Measurements from ENCODE around the gene HSP90B1. TPM values are rescaled to one million over a fixed set of nuclear protein-coding genes. Genes with fewer than 3 reads are reported as not detected.
A peak's percentile ranks its signal among the peaks of the same experiment; 100 is the strongest.

Gene HSP90B1
- total RNA-seq, 4 donors from 2014 or later: 206 to 319 (median 209) TPM

DNA sequence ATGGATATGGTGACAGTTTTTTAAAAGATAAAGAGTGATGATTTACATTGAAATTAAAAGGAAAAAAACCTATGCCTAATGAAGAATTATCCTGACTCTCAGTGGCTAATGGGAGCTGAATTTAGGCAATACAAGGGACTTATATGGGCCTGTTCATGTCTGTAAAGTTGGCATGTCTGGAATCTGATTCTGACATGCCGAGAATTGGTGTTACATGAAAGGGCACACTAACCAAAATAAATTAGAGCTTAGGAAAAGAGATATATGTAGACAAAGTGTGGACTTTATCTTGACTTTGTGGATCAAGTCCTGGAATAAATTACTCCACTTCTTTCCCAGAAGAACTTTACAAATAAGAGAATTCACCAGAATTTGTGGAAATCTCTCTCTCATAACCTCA lies 36.5 kb downstream of the HSP90B1 start:
- 4 to 13% methylated on average over 1 of the region's 1 CpG for WGBS, 2 donors
- no peak for DNase-seq
- peaks cover 20 to 68% (median 37%) of the 10 kb centered on the region in 3 donors for H3K4me1 ChIP-seq

DNA sequence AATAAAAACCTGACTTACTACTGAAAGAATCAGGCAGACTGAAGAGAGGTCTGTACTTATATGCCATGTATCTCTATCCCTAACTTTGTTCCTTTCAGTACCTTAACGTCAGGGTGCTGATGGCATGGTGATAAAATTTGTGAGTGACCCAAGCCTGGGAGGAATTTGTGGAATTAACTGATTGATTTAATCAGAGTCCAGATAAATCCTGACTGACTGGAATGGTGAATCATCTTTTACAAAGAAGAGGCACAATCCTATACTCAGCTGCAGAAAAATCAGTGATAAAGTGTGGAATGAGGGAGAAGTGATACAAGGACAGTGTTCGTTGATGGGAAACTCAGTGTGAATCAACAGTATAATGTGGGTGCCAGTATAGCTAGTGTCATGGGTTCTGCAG lies 39.2 kb downstream of the HSP90B1 start:
- Histone ChIP-seq H3K9me3 (no peaks in the 10 kb centered on the region), H3K4me1 (peaks cover 17 to 70% (median 33%) of the 10 kb centered on the region in 3 donors), H3K36me3 (peaks cover 0 to 7% (median 0%) of the 10 kb centered on the region in 3 donors), H3K27ac (no peak overlapping the region), H3K4me3 (no peak overlapping the region), H3K27me3 (no peaks in the 10 kb centered on the region)
- TF ChIP-seq POLR2A (IDR thresholded peaks at IDR 0.05): no peak
- TF ChIP-seq CTCF (IDR thresholded peaks at IDR 0.05): no peak
- DNase-seq: no peak
- intact Hi-C loops (cut with DNase I): no loop called here
- WGBS, 2 donors: 62 to 63% methylated on average over 2 of the region's 2 CpGs

More for the DNA sequence above, 36.5 kb downstream of the HSP90B1 start:
- no peak for TF ChIP-seq POLR2A (IDR thresholded peaks at IDR 0.05)
- TF ChIP-seq CTCF (IDR thresholded peaks at IDR 0.05): no peak
- Histone ChIP-seq H3K9me3 (no peaks in the 10 kb centered on the region), H3K4me3 (peak overlapping the region; percentile 79 to 92 (median 87)), H3K36me3 (peaks cover 0 to 7% (median 0%) of the 10 kb centered on the region in 3 donors), H3K27me3 (no peaks in the 10 kb centered on the region), H3K27ac (peak overlapping the region in 3 of 4 donors; percentile 95 to 98 (median 95))
- intact Hi-C loops (cut with DNase I): no loop called here

- DNase-seq: no peak
- TF ChIP-seq POLR2A (IDR thresholded peaks at IDR 0.05) (no peak), CTCF (IDR thresholded peaks at IDR 0.05) (no peak)
- 65 to 77% methylated on average over 2 of the region's 2 CpGs for WGBS, 2 donors
Observed at GRCh38 chr12:103973909-103974308, 43.7 kb downstream of the HSP90B1 start.

GRCh38 chr12:103975368-103975767 lies 45.2 kb downstream of the HSP90B1 start:
- no peak overlapping the region for H3K4me3 ChIP-seq
- no peak for TF ChIP-seq POLR2A (IDR thresholded peaks at IDR 0.05)
- TF ChIP-seq CTCF (IDR thresholded peaks at IDR 0.05): no peak
- H3K27ac ChIP-seq: no peak overlapping the region
- no peaks in the 10 kb centered on the region for H3K27me3 ChIP-seq
- intact Hi-C loops (cut with DNase I): no loop called here
- H3K36me3 ChIP-seq: peaks cover 0 to 45% (median 0%) of the 10 kb centered on the region in 3 donors
- 81 to 94% methylated on average over 2 of the region's 2 CpGs for WGBS, 2 donors
- H3K4me1 ChIP-seq: peaks cover 0 to 29% (median 3%) of the 10 kb centered on the region in 3 donors
- DNase-seq: no peak
- H3K9me3 ChIP-seq: no peaks in the 10 kb centered on the region

More at GRCh38 chr12:103973909-103974308, 43.7 kb downstream of the HSP90B1 start:
- Histone ChIP-seq H3K9me3 (no peaks in the 10 kb centered on the region), H3K27ac (no peak overlapping the region), H3K27me3 (no peaks in the 10 kb centered on the region), H3K4me1 (peaks cover 7 to 44% (median 12%) of the 10 kb centered on the region in 3 donors), H3K36me3 (peaks cover 0 to 37% (median 0%) of the 10 kb centered on the region in 3 donors), H3K4me3 (no peak overlapping the region)
- intact Hi-C loops (cut with DNase I): no loop called here

DNA sequence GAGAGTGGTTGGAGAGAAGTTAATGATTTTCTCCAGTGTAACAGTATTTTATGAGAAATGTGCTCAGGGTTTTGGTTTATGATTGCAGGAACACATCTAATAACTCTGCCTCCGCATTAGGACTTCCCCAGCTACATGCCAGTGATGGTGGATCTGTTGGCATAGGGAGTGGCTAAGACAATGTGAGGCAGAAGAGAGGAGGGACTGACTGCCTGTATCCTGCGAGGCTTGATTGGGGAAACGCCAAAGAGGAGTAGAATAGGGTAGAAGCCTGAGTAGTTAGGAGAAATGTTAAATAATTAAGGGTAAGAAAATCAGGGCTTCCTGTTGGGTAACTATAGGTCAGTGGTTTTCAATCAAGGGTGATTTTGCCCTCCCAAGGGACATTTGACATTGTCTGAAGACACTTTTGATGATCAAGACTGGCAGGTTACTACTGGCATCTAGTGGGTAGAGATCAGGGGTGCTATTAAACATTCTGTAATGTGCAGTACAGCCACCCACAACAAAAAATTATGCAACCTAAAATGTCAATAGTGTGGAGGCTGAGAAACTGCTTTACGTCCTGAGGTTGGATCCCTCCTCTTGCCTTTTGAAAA lies 48.3 kb downstream of the HSP90B1 start:
- no peak overlapping the region for H3K4me3 ChIP-seq
- no peaks in the 10 kb centered on the region for H3K9me3 ChIP-seq
- no peak overlapping the region for H3K27ac ChIP-seq
- intact Hi-C loops (cut with DNase I): no loop called here
- DNase-seq: no peak
- peaks cover 0 to 76% (median 18%) of the 10 kb centered on the region in 3 donors for H3K36me3 ChIP-seq
- no peaks in the 10 kb centered on the region for H3K27me3 ChIP-seq
- H3K4me1 ChIP-seq: peaks cover 0 to 13% (median 0%) of the 10 kb centered on the region in 3 donors
- TF ChIP-seq POLR2A (IDR thresholded peaks at IDR 0.05): no peak
- no peak for TF ChIP-seq CTCF (IDR thresholded peaks at IDR 0.05)
- WGBS, 2 donors: 92 to 100% methylated on average over 4 of the region's 4 CpGs
